ENCODE measurements around the gene ASTN2.

Gene ASTN2

DNA sequence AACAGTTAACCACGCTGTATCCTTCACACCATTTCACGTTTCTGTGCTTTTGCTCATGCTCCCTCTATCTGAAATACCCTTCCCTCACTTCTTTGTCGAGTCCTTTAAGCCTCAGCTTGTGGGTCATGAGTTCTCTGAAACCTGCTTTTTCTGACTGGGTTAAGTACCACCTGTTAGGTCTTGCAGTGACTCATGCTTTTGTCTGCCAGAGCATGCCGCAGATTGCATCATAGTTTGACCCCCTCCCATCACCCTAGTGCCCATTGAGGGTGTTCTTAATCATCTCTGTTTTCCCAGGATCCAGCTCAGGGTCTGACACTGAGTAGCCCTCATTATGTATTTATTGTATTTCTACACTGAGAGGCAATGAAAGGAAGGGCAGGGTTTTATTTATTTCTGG is 190.2 kb downstream of the ASTN2 start:
- Histone ChIP-seq H3K4me1 (ENCODE audit: low read length) (no peaks in the 10 kb centered on the region), H4K20me1 (ENCODE audit: insufficient read depth, low read length) (no peaks in the 10 kb centered on the region), H2AFZ (ENCODE audit: low read length) (no peak overlapping the region), H3K9ac (ENCODE audit: low read length) (no peak overlapping the region), H3F3A (ENCODE audit: insufficient read depth, low read length) (no peaks in the 10 kb centered on the region), H3K4me2 (ENCODE audit: low read depth, low read length) (no peak overlapping the region), H3K36me3 (replicated peaks; ENCODE audit: insufficient read depth, low read length) (no peaks in the 10 kb centered on the region), H3K27ac (ENCODE audit: low read length) (no peak overlapping the region), H3K79me2 (ENCODE audit: low read length) (no peaks in the 10 kb centered on the region), H3K4me3 (ENCODE audit: low read length) (no peak overlapping the region), H3K27me3 (replicated peaks; ENCODE audit: insufficient read depth, low read length) (no peaks in the 10 kb centered on the region), H3K9me2 (replicated peaks; ENCODE audit: insufficient read depth, low read length) (no peaks in the 10 kb centered on the region), H3K9me3 (replicated peaks; ENCODE audit: insufficient read depth, low read length) (no peaks in the 10 kb centered on the region)
- TF ChIP-seq EZH2 (optimal IDR thresholded peaks at IDR 0.05; ENCODE audit: low read depth, low read length) = no peak
- no peak for TF ChIP-seq EZH2phosphoT487 (IDR thresholded peaks at IDR 0.05; ENCODE audit: low read length)
- TF ChIP-seq, protein P1, sequence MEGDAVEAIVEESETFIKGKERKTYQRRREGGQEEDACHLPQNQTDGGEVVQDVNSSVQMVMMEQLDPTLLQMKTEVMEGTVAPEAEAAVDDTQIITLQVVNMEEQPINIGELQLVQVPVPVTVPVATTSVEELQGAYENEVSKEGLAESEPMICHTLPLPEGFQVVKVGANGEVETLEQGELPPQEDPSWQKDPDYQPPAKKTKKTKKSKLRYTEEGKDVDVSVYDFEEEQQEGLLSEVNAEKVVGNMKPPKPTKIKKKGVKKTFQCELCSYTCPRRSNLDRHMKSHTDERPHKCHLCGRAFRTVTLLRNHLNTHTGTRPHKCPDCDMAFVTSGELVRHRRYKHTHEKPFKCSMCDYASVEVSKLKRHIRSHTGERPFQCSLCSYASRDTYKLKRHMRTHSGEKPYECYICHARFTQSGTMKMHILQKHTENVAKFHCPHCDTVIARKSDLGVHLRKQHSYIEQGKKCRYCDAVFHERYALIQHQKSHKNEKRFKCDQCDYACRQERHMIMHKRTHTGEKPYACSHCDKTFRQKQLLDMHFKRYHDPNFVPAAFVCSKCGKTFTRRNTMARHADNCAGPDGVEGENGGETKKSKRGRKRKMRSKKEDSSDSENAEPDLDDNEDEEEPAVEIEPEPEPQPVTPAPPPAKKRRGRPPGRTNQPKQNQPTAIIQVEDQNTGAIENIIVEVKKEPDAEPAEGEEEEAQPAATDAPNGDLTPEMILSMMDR (IDR thresholded peaks at IDR 0.05; ENCODE audit: low read length) = no peak
- DNase-seq = no peak

DNA sequence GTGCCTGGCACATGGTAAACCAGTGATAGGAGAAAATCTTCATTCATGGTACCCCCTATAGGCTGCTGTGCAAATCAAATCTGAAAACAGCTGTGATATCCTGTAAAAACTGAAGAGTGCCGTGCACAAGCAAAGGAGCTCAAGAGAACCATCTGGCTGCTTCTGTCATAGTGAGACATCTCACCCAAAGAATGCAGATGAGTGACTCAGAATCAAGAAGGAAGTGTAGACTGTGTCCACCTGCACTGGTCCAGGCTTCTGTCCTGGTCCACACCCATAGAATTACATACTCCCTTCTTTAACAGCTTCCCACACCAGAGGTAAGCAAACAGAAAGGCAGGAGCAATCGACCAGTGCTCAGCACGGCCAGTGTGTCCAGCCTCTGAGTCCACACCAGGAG is 195.9 kb downstream of the ASTN2 start:
- no peaks in the 10 kb centered on the region for H3K79me2 ChIP-seq (ENCODE audit: low read length)
- H4K20me1 ChIP-seq (ENCODE audit: insufficient read depth, low read length) = no peaks in the 10 kb centered on the region
- no peaks in the 10 kb centered on the region for H3K27me3 ChIP-seq (replicated peaks; ENCODE audit: insufficient read depth, low read length)
- H3K36me3 ChIP-seq (replicated peaks; ENCODE audit: insufficient read depth, low read length) = no peaks in the 10 kb centered on the region
- no peaks in the 10 kb centered on the region for H3F3A ChIP-seq (ENCODE audit: insufficient read depth, low read length)
- H3K9me2 ChIP-seq (replicated peaks; ENCODE audit: insufficient read depth, low read length) = no peaks in the 10 kb centered on the region
- H3K27ac ChIP-seq (ENCODE audit: low read length) = no peak overlapping the region
- TF ChIP-seq EZH2phosphoT487 (IDR thresholded peaks at IDR 0.05; ENCODE audit: low read length) (no peak), EZH2 (optimal IDR thresholded peaks at IDR 0.05; ENCODE audit: low read depth, low read length) (no peak)
- TF ChIP-seq, protein P1 (IDR thresholded peaks at IDR 0.05; ENCODE audit: low read length) = no peak
- no peak overlapping the region for H3K9ac ChIP-seq (ENCODE audit: low read length)
- H3K4me3 ChIP-seq (ENCODE audit: low read length) = no peak overlapping the region
- no peaks in the 10 kb centered on the region for H3K9me3 ChIP-seq (replicated peaks; ENCODE audit: insufficient read depth, low read length)
- H2AFZ ChIP-seq (ENCODE audit: low read length) = no peak overlapping the region
- H3K4me1 ChIP-seq (ENCODE audit: low read length) = no peaks in the 10 kb centered on the region
- no peak for DNase-seq
- H3K4me2 ChIP-seq (ENCODE audit: low read depth, low read length) = no peak overlapping the region

DNA sequence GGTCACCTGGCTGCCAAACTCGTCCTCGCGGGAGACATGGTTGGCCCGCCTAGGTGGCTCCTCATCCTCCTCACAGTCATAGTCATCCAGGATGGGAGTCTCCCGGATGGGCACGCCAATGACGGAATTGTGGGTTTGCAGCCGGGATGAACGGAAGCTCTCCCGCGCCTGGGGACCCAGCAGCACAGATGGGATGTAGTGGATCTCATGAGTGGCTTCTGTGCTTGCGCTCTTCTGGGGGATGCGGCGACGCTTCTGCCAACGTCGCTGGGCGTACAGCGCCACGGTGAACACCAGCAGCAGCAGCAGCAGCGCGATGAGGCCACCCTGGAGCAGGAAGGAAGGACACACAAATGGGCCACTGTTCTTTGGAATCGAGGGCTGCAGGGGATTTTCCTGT is 200.4 kb downstream of the ASTN2 start:
- Histone ChIP-seq H3K79me2 (ENCODE audit: low read length) (no peaks in the 10 kb centered on the region), H3K4me3 (ENCODE audit: low read length) (no peak overlapping the region), H3F3A (ENCODE audit: insufficient read depth, low read length) (no peaks in the 10 kb centered on the region), H3K9ac (ENCODE audit: low read length) (no peak overlapping the region), H3K9me3 (replicated peaks; ENCODE audit: insufficient read depth, low read length) (no peaks in the 10 kb centered on the region), H3K4me1 (ENCODE audit: low read length) (no peaks in the 10 kb centered on the region), H3K27ac (ENCODE audit: low read length) (no peak overlapping the region), H3K36me3 (replicated peaks; ENCODE audit: insufficient read depth, low read length) (no peaks in the 10 kb centered on the region), H3K4me2 (ENCODE audit: low read depth, low read length) (no peak overlapping the region), H3K27me3 (replicated peaks; ENCODE audit: insufficient read depth, low read length) (no peaks in the 10 kb centered on the region), H3K9me2 (replicated peaks; ENCODE audit: insufficient read depth, low read length) (no peaks in the 10 kb centered on the region), H2AFZ (ENCODE audit: low read length) (no peak overlapping the region), H4K20me1 (ENCODE audit: insufficient read depth, low read length) (no peaks in the 10 kb centered on the region)
- no peak for TF ChIP-seq EZH2phosphoT487 (IDR thresholded peaks at IDR 0.05; ENCODE audit: low read length)
- no peak for TF ChIP-seq EZH2 (optimal IDR thresholded peaks at IDR 0.05; ENCODE audit: low read depth, low read length)
- no peak for DNase-seq

DNA sequence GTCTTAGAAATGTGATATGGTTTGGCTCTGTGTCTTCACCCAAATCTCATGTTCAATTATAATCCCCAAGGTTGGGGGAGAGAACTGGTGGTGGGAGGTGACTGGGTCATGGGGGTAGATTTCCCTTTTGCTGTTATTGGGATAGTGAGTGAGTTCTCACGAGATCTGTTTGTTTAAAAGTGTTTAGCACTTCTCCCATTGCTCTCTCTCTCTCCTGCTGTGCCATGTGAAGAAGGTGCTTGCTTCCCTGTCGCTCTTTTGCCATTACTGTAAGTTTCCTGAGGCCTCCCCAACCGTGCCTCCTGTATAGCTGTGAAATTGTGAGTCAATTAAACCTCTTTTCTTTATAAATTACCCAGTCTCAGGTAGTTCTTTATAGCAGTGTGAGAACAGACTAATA is 203.6 kb downstream of the ASTN2 start:
- TF ChIP-seq, protein P1 (IDR thresholded peaks at IDR 0.05; ENCODE audit: low read length) = no peak
- TF ChIP-seq EZH2phosphoT487 (IDR thresholded peaks at IDR 0.05; ENCODE audit: low read length) = no peak
- no peak for TF ChIP-seq EZH2 (optimal IDR thresholded peaks at IDR 0.05; ENCODE audit: low read depth, low read length)
- Histone ChIP-seq H3K27ac (ENCODE audit: low read length) (no peak overlapping the region), H3K9me2 (replicated peaks; ENCODE audit: insufficient read depth, low read length) (no peaks in the 10 kb centered on the region), H3K36me3 (replicated peaks; ENCODE audit: insufficient read depth, low read length) (no peaks in the 10 kb centered on the region), H3K27me3 (replicated peaks; ENCODE audit: insufficient read depth, low read length) (no peaks in the 10 kb centered on the region), H3K79me2 (ENCODE audit: low read length) (no peaks in the 10 kb centered on the region), H3K9me3 (replicated peaks; ENCODE audit: insufficient read depth, low read length) (no peaks in the 10 kb centered on the region), H3F3A (ENCODE audit: insufficient read depth, low read length) (no peaks in the 10 kb centered on the region), H3K9ac (ENCODE audit: low read length) (no peak overlapping the region), H3K4me2 (ENCODE audit: low read depth, low read length) (no peak overlapping the region), H3K4me3 (ENCODE audit: low read length) (no peak overlapping the region), H3K4me1 (ENCODE audit: low read length) (no peaks in the 10 kb centered on the region), H4K20me1 (ENCODE audit: insufficient read depth, low read length) (no peaks in the 10 kb centered on the region), H2AFZ (ENCODE audit: low read length) (no peak overlapping the region)
- DNase-seq = no peak

Measured in MM.1S (cell line).